CD14-positive monocyte (primary cell): ENCODE data around the gene NDFIP1. TPM values are rescaled to one million over a fixed set of nuclear protein-coding genes. Genes with fewer than 3 reads are reported as not detected.

ENCODE experiments used
- DNase-seq, 3 donors: peaks; one replicate each; pipeline ENCODE4 v3.0.0-alpha.2; 2011 to 2022
- H2AFZ ChIP-seq: 2 replicates; pipeline ENCODE4 v1.6.0; 2012; ENCODE audit warnings: mild to moderate bottlenecking, low read depth, low read length, inconsistent platforms; ENCODE audit not compliant: insufficient read depth, poor library complexity, severe bottlenecking
- H3K27ac ChIP-seq, 2 donors: 1 replicate in 1 of 2; 2 replicates in 1 of 2; pipeline ENCODE4 v1.5.1; 2012 to 2013; ENCODE audit warnings: low read length in 2 of 2, control low read depth in 1 of 2, inconsistent platforms in 1 of 2, low read depth in 1 of 2, mild to moderate bottlenecking in 1 of 2
- H3K27me3 ChIP-seq, 2 donors: one replicate each; pipeline versions ENCODE4 v1.6.0 to v1.6.1; 2011 to 2013; ENCODE audit warnings: low read length in 2 of 2; ENCODE audit not compliant: control insufficient read depth in 2 of 2, insufficient read depth in 2 of 2
- H3K36me3 ChIP-seq, 2 donors: replicated peaks in 1 of 2; 1 replicate in 1 of 2; 2 replicates in 1 of 2; pipeline versions ENCODE4 v1.5.1 to v1.6.1; 2012 to 2013; ENCODE audit warnings: low read length in 2 of 2, control low read depth in 1 of 2, inconsistent platforms in 1 of 2, mild to moderate bottlenecking in 1 of 2; ENCODE audit not compliant: insufficient read depth in 2 of 2, control insufficient read depth in 1 of 2
- H3K4me1 ChIP-seq, 2 donors: 1 replicate in 1 of 2; 2 replicates in 1 of 2; pipeline versions ENCODE4 v1.5.1 to v1.6.1; 2012 to 2013; ENCODE audit warnings: low read length in 2 of 2, control low read depth in 1 of 2, inconsistent platforms in 1 of 2, mild to moderate bottlenecking in 1 of 2, moderate library complexity in 1 of 2; ENCODE audit not compliant: insufficient read depth in 2 of 2, control insufficient read depth in 1 of 2
- H3K4me2 ChIP-seq: replicated peaks from 2 replicates; pipeline ENCODE3; 2012; ENCODE audit warnings: low read length, moderate library complexity, mild to moderate bottlenecking; ENCODE audit not compliant: poor library complexity, severe bottlenecking; ENCODE audit errors: extremely low read depth
- H3K4me3 ChIP-seq, 3 experiments: fragments of 200-600 bp in 1 of 3; sonication (generic) in 1 of 3; replicated peaks in 1 of 3; 1 replicate in 2 of 3; 2 replicates in 1 of 3; pipeline ENCODE4 v1.5.1; 2011 to 2013; ENCODE audit warnings: low read length in 3 of 3, mild to moderate bottlenecking in 3 of 3, control low read depth in 2 of 3, low read depth in 2 of 3, inconsistent platforms in 1 of 3, moderate library complexity in 1 of 3
- H3K79me2 ChIP-seq: 2 replicates; pipeline ENCODE4 v1.6.0; 2012; ENCODE audit warnings: mild to moderate bottlenecking, control low read depth, inconsistent platforms, low read length, moderate library complexity; ENCODE audit not compliant: insufficient read depth
- H3K9ac ChIP-seq: 2 replicates; pipeline ENCODE4 v1.6.0; 2017; ENCODE audit warnings: low read length, mild to moderate bottlenecking; ENCODE audit not compliant: insufficient read depth, poor library complexity, severe bottlenecking
- H3K9me3 ChIP-seq, 2 donors: replicated peaks in 1 of 2; 1 replicate in 1 of 2; 2 replicates in 1 of 2; pipeline versions ENCODE4 v1.5.1 to v1.6.1; 2012 to 2013; ENCODE audit warnings: low read length in 2 of 2, control low read depth in 1 of 2; ENCODE audit not compliant: control insufficient read depth in 1 of 2, insufficient read depth in 1 of 2
- H4K20me1 ChIP-seq: 2 replicates; pipeline ENCODE4 v1.6.0; 2012; ENCODE audit warnings: mild to moderate bottlenecking, low read length, control low read depth, moderate library complexity; ENCODE audit not compliant: insufficient read depth
- H3K27ac Mint-ChIP-seq, 7 donors: one replicate each; pipeline ENCODE4 v1.8.0; 2020; ENCODE audit warnings: mild to moderate bottlenecking in 7 of 7, mixed read lengths in 7 of 7, moderate library complexity in 6 of 7, inconsistent platforms in 2 of 7
- H3K27me3 Mint-ChIP-seq, 3 donors: one replicate each; pipeline ENCODE4 v1.8.0; 2021 to 2022; ENCODE audit warnings: low read depth in 3 of 3, mild to moderate bottlenecking in 3 of 3, mixed read lengths in 3 of 3, moderate library complexity in 3 of 3, inconsistent platforms in 1 of 3
- H3K36me3 Mint-ChIP-seq, 2 donors: one replicate each; pipeline ENCODE4 v1.8.0; 2020; ENCODE audit warnings: mixed read lengths in 2 of 2, inconsistent platforms in 1 of 2, mild to moderate bottlenecking in 1 of 2
- H3K4me1 Mint-ChIP-seq: one replicate; pipeline ENCODE4 v1.8.0; 2020; ENCODE audit warnings: mild to moderate bottlenecking, mixed read lengths
- H3K4me3 Mint-ChIP-seq, 2 donors: one replicate each; pipeline ENCODE4 v1.8.0; 2020; ENCODE audit warnings: mild to moderate bottlenecking in 2 of 2, mixed read lengths in 2 of 2, moderate library complexity in 1 of 2
- H3K9me3 Mint-ChIP-seq, 7 donors: one replicate each; pipeline ENCODE4 v1.8.0; 2020 to 2022; ENCODE audit warnings: mixed read lengths in 7 of 7, mild to moderate bottlenecking in 6 of 7, moderate library complexity in 6 of 7, inconsistent platforms in 2 of 7
- WGBS: methylation state at CpG from one replicate; pipeline ENCODE4 v1.1.5; 2013; ENCODE audit warnings: missing lambda C conversion rate; ENCODE audit not compliant: insufficient coverage; 5-methylcytosine and 5-hydroxymethylcytosine counted together
- intact Hi-C, 2 donors: fragments of 100-400 bp; cut with micrococcal nuclease; formaldehyde crosslinking; loops; one replicate each; pipeline versions ENCODE4 v1.15.0 to v1.15.1; 2023
- polyA plus RNA-seq, 3 donors: library from polyadenylated mRNA; depleted of rRNA in 1 of 3; unstranded in 2 of 3; stranded (reverse) in 1 of 3; fragments of 300-500 nt in 2 of 3; fragments of >200 nt in 1 of 3; fragmentation: Illumina TruSeq in 2 of 3; gene quantifications; 1 replicate in 2 of 3; 2 replicates in 1 of 3; pipeline ENCODE4 v1.2.3, GENCODE V29; 2012 to 2021
- TF ChIP-seq, protein P1 (sequence below): fragments of 200-600 bp; IDR thresholded peaks from one replicate; pipeline ENCODE4 v1.8.0; 2022; ENCODE audit warnings: antibody characterized with exemption, mild to moderate bottlenecking

Gene NDFIP1
- polyA plus RNA-seq, 3 donors, result 18.4 to 44.4 (median 44.0) TPM

DNA sequence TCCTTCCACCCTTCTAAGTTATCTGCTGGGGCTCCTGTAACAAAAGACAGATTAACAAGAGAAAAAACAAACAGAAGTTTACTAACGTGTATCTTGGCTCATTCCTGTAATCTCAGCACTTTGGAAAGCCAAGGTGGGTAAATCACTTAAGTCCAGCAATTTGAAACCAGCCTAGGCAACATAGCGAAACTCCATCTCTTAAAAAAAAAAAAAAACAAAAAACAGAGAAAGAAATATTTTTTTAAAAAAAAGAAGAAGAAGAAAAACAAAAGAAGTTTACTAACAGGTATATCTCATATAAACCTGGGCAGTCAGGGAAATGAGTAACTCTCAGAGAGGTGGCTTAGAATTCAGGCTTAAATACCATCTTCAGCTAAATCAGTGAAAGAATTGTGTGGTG lies 10.3 kb upstream of the NDFIP1 start:
- H3K4me2 ChIP-seq, result no peak overlapping the region
- Mint-ChIP-seq H3K36me3 (no peaks in the 10 kb centered on the region), H3K4me1 (peaks cover 8% of the 10 kb centered on the region), H3K27me3 (peaks cover 2 to 5% (median 4%) of the 10 kb centered on the region in 3 donors), H3K9me3 (peaks cover 8 to 13% (median 11%) of the 10 kb centered on the region in 7 donors), H3K4me3 (no peak overlapping the region), H3K27ac (peak overlapping the region in 1 of 7 donors; percentile 55)
- H3K79me2 ChIP-seq, result no peaks in the 10 kb centered on the region
- WGBS, result 88% methylated on average over 1 of the region's 2 CpGs
- no peak for DNase-seq
- no peaks in the 10 kb centered on the region for H3K36me3 ChIP-seq
- H4K20me1 ChIP-seq, result no peaks in the 10 kb centered on the region
- H3K4me1 ChIP-seq, result peaks cover 0 to 8% of the 10 kb centered on the region in 2 donors
- H2AFZ ChIP-seq, result no peak overlapping the region
- H3K27me3 ChIP-seq, result no peaks in the 10 kb centered on the region
- intact Hi-C loops, result no loop called here
- no peak overlapping the region for H3K4me3 ChIP-seq
- TF ChIP-seq, protein P1, sequence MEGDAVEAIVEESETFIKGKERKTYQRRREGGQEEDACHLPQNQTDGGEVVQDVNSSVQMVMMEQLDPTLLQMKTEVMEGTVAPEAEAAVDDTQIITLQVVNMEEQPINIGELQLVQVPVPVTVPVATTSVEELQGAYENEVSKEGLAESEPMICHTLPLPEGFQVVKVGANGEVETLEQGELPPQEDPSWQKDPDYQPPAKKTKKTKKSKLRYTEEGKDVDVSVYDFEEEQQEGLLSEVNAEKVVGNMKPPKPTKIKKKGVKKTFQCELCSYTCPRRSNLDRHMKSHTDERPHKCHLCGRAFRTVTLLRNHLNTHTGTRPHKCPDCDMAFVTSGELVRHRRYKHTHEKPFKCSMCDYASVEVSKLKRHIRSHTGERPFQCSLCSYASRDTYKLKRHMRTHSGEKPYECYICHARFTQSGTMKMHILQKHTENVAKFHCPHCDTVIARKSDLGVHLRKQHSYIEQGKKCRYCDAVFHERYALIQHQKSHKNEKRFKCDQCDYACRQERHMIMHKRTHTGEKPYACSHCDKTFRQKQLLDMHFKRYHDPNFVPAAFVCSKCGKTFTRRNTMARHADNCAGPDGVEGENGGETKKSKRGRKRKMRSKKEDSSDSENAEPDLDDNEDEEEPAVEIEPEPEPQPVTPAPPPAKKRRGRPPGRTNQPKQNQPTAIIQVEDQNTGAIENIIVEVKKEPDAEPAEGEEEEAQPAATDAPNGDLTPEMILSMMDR, result no peak
- H3K27ac ChIP-seq, result no peak overlapping the region
- no peak overlapping the region for H3K9ac ChIP-seq
- peaks cover 7 to 8% of the 10 kb centered on the region in 2 donors for H3K9me3 ChIP-seq

DNA sequence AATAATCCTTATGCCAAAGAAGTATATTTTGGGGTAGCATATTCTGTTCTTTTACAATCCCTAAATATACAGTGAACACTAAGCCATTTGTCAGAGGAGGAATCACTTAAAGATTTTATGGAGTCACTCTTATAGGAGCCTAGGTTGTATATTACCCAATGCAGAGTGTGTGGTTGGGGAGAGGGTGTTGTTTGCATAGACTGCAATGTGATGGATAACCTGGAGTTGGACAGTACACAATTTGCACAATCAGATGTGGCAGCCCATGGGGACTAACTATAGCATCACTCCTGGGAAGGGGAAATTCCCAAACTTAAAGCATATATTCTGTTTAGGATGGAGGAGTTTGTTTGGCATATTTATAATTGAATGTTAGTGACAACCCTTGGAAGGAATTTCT lies 9.6 kb upstream of the NDFIP1 start:
- peaks cover 7 to 8% of the 10 kb centered on the region in 2 donors for H3K9me3 ChIP-seq
- H3K4me2 ChIP-seq, result no peak overlapping the region
- H3K27me3 ChIP-seq, result no peaks in the 10 kb centered on the region
- peaks cover 8% of the 10 kb centered on the region for H3K4me1 Mint-ChIP-seq
- no peaks in the 10 kb centered on the region for H3K36me3 ChIP-seq
- H3K36me3 Mint-ChIP-seq, result no peaks in the 10 kb centered on the region
- no peaks in the 10 kb centered on the region for H3K79me2 ChIP-seq
- H4K20me1 ChIP-seq, result no peaks in the 10 kb centered on the region
- peaks cover 0 to 5% (median 4%) of the 10 kb centered on the region in 3 donors for H3K27me3 Mint-ChIP-seq
- intact Hi-C loops, result no loop called here
- H3K9ac ChIP-seq, result no peak overlapping the region
- TF ChIP-seq, protein P1, result no peak
- DNase-seq, result no peak
- no peak overlapping the region for H2AFZ ChIP-seq
- peaks cover 0 to 8% of the 10 kb centered on the region in 2 donors for H3K4me1 ChIP-seq
- no peak overlapping the region for H3K4me3 ChIP-seq
- H3K4me3 Mint-ChIP-seq, result no peak overlapping the region
- no peak overlapping the region for H3K27ac ChIP-seq
- H3K27ac Mint-ChIP-seq, result no peak overlapping the region
- H3K9me3 Mint-ChIP-seq, result peaks cover 8 to 13% (median 11%) of the 10 kb centered on the region in 7 donors
